Measurements from ENCODE around the gene IMMP2L.

Gene IMMP2L

GRCh38 chr7:111556977-111557376, 5.3 kb downstream of the IMMP2L start:
- DNase-seq: no peak

GRCh38 chr7:111554086-111554485, 8.2 kb downstream of the IMMP2L start:
- no peak for DNase-seq

DNA sequence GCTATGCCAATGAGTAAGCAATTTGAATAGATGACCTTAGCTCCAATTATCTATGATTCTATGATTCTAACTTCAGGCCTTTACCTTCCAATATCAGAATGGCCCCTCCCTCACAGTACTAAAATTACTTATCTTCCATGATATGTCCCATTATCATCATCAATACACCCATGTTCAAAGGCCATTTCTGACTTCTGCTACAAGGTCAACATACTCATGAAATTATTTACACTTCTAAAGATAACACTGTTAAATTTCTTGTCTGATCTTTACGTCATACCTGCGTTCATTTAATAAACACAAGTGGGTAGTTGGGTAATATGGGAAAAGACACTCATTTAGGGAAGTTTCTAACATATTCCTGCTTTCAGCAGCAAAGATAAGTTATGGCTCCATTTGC, 21.2 kb downstream of the IMMP2L start:
- DNase-seq: no peak

DNA sequence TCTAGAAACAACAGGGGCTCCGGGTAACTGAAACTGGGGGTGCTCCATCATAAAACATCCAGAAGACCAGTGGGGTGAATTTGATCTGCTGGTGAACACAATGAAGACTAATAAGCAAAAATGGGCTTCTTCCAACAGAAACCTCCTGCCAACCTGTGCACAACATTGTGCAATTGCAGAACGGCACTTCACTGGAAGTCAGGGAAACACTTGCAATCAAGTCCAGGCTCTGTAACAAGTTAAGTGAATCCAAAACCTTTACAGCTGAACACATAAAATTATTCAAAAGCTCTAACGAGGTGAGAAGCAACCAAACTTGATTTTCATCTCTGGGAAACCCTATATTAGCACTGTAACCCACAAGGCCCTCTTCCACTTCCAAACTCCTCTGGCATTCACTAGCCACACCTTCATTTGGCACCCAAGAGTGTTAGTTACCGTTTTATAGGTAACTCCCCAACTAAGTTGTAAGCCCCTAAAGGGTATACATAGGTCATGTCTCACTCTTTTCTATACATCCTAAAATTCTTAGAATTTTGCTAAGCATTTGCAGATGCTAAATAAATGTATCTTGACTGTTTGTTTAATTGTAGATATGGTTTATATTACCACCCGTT, 22.0 kb downstream of the IMMP2L start:
- no peak for DNase-seq

- DNase-seq: no peak
Measured at GRCh38 chr7:111537134-111537533, 25.2 kb downstream of the IMMP2L start.

DNA sequence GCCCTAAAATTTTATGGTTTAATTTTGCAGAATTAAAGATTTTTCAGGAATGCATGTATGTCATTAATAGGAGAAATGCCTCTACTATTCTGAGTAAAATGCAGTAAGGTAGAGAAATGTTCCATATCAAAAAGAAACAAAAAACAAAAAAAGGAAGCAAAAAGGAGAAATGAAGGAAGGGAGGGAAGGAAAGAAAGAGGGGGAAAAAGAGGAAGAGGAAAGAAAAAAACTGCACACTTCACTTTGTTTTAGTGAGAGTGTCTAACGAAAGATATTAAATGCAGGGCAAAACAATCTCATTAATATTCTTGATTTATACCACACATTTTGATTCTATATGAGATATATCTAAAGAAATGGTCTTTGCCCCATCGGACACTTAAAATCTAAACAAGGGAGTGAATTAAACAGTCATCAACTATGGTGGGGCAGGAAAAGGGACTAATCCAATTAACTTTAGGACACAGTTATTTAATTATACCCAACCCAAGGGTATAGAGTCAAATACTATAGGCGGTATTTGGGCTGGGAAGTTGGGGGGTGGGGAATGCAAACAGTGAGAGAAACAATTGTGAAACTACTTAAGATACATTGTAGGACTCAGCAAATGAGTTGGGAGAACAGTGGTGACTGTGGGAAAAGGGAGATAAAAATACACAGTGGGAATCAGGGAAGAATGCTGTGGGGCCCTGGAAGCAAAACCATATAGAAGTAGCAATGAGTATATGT, 27.0 kb downstream of the IMMP2L start:
- no peak for DNase-seq

GRCh38 chr7:111532625-111533024, 29.7 kb downstream of the IMMP2L start:
- peak; percentile 79 for DNase-seq

DNA sequence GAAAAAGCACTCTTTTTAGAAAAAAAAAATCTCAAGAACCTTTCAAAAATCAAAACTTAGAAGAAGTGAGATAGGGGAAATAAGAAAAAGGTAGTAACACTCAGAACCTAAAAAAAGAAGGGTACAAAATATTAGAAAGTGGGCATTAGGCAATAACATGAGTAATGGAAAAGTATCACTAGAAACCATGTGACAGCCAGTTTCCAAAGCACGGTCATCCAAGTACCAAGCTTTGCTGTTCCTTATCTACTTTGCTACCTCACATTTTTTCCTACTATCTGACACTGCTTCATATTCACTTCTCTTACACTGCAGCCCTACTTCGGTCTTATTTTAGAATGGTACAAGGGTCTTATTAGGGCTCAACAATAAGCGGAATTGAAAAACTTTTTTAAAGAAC, 30.3 kb downstream of the IMMP2L start:
- DNase-seq: no peak

- no peak for DNase-seq
Measured at GRCh38 chr7:111530356-111530668, 32.0 kb downstream of the IMMP2L start.

DNA sequence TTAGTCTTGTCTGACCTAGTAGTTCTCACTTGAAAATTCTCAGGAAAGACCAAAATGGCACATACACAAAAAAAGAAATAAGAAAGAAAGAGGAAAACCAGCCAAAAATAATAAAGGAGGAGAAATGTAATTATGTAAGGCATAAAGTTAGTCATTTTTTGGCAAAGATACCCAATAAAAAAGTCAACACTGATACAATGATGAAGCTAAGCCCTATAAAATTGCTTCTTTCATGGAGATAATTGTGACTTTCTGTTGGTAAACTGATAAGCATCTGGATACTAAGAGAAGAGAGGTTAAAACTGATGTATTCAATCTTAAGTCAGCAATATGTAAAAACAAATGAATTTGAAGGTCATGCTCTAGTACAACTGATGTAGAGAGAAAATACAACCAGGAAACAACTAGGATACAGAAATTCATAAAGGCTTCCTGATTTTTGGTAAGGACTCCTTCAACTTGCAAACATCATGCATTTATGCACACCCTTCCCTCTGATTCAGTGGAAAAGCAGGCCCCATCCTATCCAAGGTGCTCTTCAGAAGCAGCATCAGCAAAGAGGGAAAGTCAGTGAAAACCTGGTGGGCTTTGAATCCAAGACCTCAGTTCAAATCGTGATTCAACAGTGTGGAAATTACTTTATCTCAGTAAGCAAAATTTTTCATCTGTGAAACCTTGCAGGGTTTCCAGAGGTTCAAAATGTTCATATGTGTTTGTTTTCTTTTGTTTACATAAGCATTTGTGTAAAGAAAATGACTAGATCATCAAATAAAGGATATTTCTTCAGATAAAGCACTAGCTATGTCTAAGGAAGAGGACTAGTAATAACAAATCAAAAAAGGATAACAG, 32.6 kb downstream of the IMMP2L start:
- DNase-seq: no peak

DNA sequence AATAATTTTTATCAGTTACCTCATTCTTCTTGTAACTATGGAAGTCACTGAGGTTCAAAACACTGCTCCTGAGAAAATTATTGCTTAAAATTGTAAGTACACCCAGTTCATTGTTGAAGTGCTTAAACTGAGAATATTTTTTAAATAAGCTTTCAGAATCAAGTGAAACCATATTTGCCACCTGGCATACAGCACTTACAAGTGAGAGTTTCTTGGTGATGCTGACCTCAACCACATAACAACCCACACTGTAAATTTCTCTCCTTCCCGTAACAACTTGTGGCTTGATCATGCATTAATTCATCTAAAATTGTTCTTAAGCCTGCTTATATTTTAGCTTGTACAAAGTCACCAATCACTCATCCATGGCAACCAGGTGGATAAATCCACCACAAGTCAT, 34.0 kb downstream of the IMMP2L start:
- DNase-seq: no peak

DNA sequence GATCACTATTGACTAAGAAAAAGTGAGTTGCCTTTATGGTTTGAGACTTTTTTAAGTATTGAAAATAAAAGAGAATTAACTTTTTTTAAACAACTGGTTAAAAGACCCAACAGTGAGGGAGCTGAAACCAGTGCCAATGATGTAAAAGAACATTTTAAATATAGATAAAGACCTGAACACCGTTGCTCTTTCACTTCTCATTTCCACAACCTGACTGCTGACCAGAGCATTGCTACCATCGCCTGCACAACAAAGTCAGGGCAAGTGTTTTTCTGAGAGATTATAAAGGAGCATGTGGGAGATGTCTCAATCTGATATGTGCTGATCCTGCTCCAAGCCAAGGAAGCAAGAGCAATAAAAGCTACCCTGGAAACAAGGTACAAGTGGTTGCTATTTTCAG, 34.7 kb downstream of the IMMP2L start:
- no peak for DNase-seq

GRCh38 chr7:111525100-111525499, 37.2 kb downstream of the IMMP2L start:
- no peak for DNase-seq

DNA sequence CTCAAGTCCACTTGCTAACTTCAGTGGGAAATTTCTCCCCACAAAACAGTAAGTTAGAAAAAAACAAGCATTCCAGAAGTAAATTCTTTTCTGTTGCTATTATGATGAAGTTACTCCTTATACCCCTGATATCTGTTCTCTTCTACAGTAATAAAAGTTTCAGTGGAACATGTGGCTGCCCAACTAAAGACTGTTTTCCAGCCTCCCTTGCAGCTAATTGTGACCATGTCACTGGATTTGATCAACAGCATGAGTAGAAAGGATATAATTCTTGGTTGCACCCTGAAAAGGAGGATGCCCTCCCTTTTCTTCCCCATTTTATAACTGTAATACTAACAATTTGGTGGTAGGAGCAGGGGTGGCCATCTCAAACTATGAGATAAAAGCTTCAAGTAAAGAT, 40.6 kb downstream of the IMMP2L start:
- DNase-seq: no peak

GRCh38 chr7:111518264-111518663, 44.0 kb downstream of the IMMP2L start:
- no peak for DNase-seq

DNA sequence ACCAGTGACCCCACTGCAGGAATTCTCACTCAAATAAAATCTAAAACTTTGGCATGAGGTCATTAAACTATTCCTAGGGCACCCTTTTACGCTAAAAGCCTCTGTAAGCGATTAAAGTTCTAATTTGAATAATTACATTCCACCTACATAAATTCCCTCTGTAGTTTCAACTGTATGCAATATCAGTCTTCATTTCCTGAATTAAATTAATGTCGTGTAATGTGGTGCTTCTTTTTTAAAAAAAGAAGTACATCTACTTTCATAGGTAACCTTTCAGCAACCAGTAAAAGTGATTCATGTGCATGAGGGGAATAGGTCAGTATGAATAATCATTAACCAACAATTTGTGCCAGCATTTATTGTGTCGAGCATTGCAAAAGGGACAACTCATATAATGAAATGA, 44.7 kb downstream of the IMMP2L start:
- no peak for DNase-seq

- no peak for DNase-seq
Measured at GRCh38 chr7:111516612-111517011, 45.7 kb downstream of the IMMP2L start.

- no peak for DNase-seq
Measured at GRCh38 chr7:111513566-111513965, 48.7 kb downstream of the IMMP2L start.

DNA sequence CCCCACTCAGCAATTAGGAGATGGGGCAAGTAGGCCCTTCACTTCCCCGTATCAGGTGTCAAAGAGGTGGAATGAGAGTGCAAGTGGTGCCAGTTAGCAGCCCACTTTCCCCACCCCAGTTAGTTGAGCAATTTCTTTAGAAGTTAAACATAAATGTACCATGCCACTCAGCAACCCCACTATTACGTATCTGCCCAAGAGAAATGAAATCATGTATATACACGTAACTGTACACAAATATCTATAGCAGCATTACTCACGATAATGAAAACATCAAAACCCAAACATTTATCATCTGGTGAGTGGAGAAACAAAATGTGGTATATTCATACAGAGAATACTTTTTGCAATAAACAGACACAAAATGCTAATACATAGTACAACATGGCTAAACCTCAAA, 50.4 kb downstream of the IMMP2L start:
- DNase-seq: no peak

DNA sequence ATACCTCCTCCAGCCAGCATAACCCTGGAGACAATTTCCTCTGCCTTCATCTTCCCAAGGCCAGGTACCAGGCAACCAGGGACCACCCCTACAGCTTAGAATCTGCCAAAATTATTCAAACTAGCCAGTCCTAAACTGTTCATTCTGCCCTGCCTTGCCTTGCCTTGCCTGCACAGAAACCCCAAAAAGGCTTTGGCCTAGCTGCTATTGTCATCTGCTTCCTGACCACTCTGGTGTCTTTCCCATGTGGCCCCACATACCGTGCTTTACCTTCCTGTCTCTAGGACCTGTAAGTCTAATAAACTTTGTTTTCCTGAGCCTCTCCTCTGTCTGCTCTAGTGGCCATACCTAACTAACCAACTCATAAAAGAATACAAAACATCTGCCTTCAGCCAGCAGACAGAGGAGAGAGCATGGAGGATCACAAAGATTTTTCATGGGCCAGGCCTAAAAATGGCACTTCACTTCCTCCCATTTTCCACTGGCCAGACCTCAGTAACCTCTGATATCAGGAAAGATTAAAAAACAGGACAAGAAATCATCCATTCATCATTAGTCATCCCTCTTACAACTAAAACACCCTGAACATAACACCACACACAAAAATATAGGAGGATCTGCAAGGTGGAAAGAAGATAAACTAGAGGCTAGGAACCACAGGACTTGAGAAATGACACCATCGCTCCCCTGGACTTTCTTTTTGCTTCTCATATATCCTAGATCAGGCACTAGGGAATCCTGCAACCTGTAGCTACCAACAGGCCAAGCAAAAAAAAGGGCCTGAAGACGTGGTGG, 51.5 kb downstream of the IMMP2L start:
- no peak for DNase-seq

GRCh38 chr7:111510062-111510461, 52.2 kb downstream of the IMMP2L start:
- DNase-seq: no peak

GRCh38 chr7:111509288-111509687, 53.0 kb downstream of the IMMP2L start:
- no peak for DNase-seq

- no peak for DNase-seq
Measured at GRCh38 chr7:111508387-111508786, 53.9 kb downstream of the IMMP2L start.

Data from DMS 273 treated with DMSO at 0.1 percent for 48 hours (cell line).